Ishikawa (cell line): ENCODE data around the gene CIB2.

Experiments used
- CEBPB ChIP-seq: IDR thresholded peaks from 2 replicates; pipeline ENCODE4 v1.6.1; 2012
- EGR1 ChIP-seq: IDR thresholded peaks from 2 replicates; pipeline ENCODE4 v1.6.1; 2012
- EP300 ChIP-seq: IDR thresholded peaks from 2 replicates; pipeline ENCODE4 v1.6.1; 2012; ENCODE audit warnings: borderline replicate concordance
- MAX ChIP-seq: IDR thresholded peaks from 2 replicates; pipeline ENCODE4 v1.6.1; 2012
- NFIC ChIP-seq: IDR thresholded peaks from 2 replicates; pipeline ENCODE4 v1.6.1; 2012
- RAD21 ChIP-seq: IDR thresholded peaks from 2 replicates; pipeline ENCODE4 v1.6.1; 2012; ENCODE audit warnings: low read depth
- REST ChIP-seq: IDR thresholded peaks from 2 replicates; pipeline ENCODE4 v1.6.1; 2012; ENCODE audit warnings: low read depth, mild to moderate bottlenecking
- TAF1 ChIP-seq: IDR thresholded peaks from 2 replicates; pipeline ENCODE4 v1.6.1; 2012; ENCODE audit warnings: low read depth, mild to moderate bottlenecking
- TCF12 ChIP-seq: IDR thresholded peaks from 2 replicates; pipeline ENCODE4 v1.6.1; 2012; ENCODE audit warnings: low read depth
- TEAD4 ChIP-seq: IDR thresholded peaks from 2 replicates; pipeline ENCODE4 v1.6.1; 2012
- USF1 ChIP-seq: IDR thresholded peaks from 2 replicates; pipeline ENCODE4 v1.6.1; 2012
- YY1 ChIP-seq: IDR thresholded peaks from 2 replicates; pipeline ENCODE4 v1.6.1; 2012; ENCODE audit warnings: low read depth
- ZBTB7A ChIP-seq: IDR thresholded peaks from 2 replicates; pipeline ENCODE4 v1.6.1; 2012; ENCODE audit warnings: low read depth

- TF ChIP-seq TAF1 (no peak), MAX (no peak), RAD21 (no peak), USF1 (no peak), NFIC (no peak), ZBTB7A (no peak), EGR1 (no peak), REST (no peak), CEBPB (no peak), EP300 (no peak), TEAD4 (no peak), TCF12 (no peak), YY1 (no peak)
Observed at GRCh38 chr15:78175330-78175729, 44.1 kb upstream of the CIB2 start.
